Heart left ventricle (tissue), 13 donors: ENCODE results near the gene CCDC187.

Source experiments
- CTCF ChIP-seq, 12 donors: fragments of 200-600 bp; sonication (generic) in 4 of 12; IDR thresholded peaks; one replicate each; pipeline versions ENCODE4 v1.5.0 to v1.8.0; 2018 to 2022; ENCODE audit warnings: antibody characterized with exemption in 12 of 12, mild to moderate bottlenecking in 5 of 12
- POLR2A ChIP-seq, 2 donors: fragments of 450-650 bp; IDR thresholded peaks; one replicate each; pipeline ENCODE4 v1.6.1; 2017; ENCODE audit warnings: antibody characterized with exemption in 2 of 2, mild to moderate bottlenecking in 2 of 2, moderate library complexity in 2 of 2
- donor health status: ischemic (EF 13 %, LVEDD 7.1; RV severe dilation, severe dysfunction).
- donor health status: DM: no; HTN: yes; CAD: no.
- donor health status: DM: no; HTN: no; CAD: no.
- donor health status: ischemic (EF 25% LVEDD 6.9; RV normal size, moderate dysfunction).
- donor health status: ischemic (EF 25% LVEDD 5.7; RV mildly dilated, moderate dysfunction).
- donor health status: ischemic (EF 35%, LVEDD 5.7; RV mildly dilated, moderate dysfunction).
- donor health status: nonischemic (EF 11% LVEDD 7.7; RV severe dilation, severe dysfunction).
- donor health status: DM: yes; HTN: yes; CAD: no.
- donor health status: PGD.
- donor health status: ischemic (EF 29% LVEDD 5.4; RV normal size, mild dysfunction).
- donor health status: nonischemic (EF 23%, LVEDD 6.1; RV moderate dilation, normal function).

DNA sequence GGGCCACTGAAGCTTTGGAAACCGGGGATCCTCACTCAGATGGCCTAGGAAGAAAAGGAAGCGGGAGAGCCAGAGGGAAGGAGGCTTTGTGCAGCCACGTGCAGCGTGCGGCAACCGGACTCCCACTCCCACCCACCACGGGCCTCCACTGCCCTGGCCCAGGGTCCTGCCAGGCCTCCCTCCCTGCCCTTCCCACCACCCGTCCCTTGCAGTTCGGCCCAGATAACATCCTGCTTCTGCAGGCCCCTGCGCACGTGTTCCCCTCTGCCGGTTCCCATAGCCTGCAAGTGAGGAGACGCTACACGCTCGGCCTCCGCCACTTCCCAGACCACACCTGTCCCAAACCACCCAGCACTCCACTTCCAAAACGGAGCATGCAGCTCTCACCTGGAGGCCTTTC is 94.7 kb downstream of the CCDC187 start:
- no peak for TF ChIP-seq CTCF (IDR thresholded peaks at IDR 0.05)
- TF ChIP-seq POLR2A (IDR thresholded peaks at IDR 0.05) = no peak
